OCI-M2 (cell line): ENCODE measurements around the gene DSG1.
"Not testable (repeated sequence)": the region's sequence is repeated elsewhere in the genome, so short reads cannot be mapped to it uniquely, and the experiment has no call there.

ENCODE experiments used
- DNase-seq: peaks from one replicate; lab custom pipeline; 2025; ENCODE audit not compliant: unreplicated experiment; lab: John Stamatoyannopoulos, UW

DSG1 gene

GRCh38 chr18:31343454-31343853 lies 25.5 kb downstream of the DSG1 start:
- DNase-seq: no peak

GRCh38 chr18:31353336-31353735 lies 35.4 kb downstream of the DSG1 start:
- DNase-seq: not testable (repeated sequence)

- DNase-seq: no peak
These were observed 37.0 kb downstream of the DSG1 start for GRCh38 chr18:31354990-31355389.

- no peak for DNase-seq
These were observed 38.1 kb downstream of the DSG1 start for GRCh38 chr18:31356025-31356424.

GRCh38 chr18:31364190-31364589 lies 46.2 kb downstream of the DSG1 start:
- DNase-seq: no peak

- DNase-seq: no peak
These were observed 51.5 kb downstream of the DSG1 start for GRCh38 chr18:31369478-31369877.

- no peak for DNase-seq
These were observed 54.0 kb downstream of the DSG1 start for GRCh38 chr18:31371989-31372388.

- no peak for DNase-seq
These were observed 55.7 kb downstream of the DSG1 start for GRCh38 chr18:31373641-31374040.

GRCh38 chr18:31376477-31376876 lies 58.5 kb downstream of the DSG1 start, which contains the start of gene DSG4:
DSG4 (plus strand) TSS chr18:31376777; CDS start chr18:31376912, 135 bp downstream.
- DNase-seq: no peak

GRCh38 chr18:31380912-31381311 lies 63.0 kb downstream of the DSG1 start:
- no peak for DNase-seq

- DNase-seq: no peak
These were observed 64.1 kb downstream of the DSG1 start for GRCh38 chr18:31382107-31382506.

- DNase-seq: no peak
These were observed 68.8 kb downstream of the DSG1 start for GRCh38 chr18:31386741-31387140.

GRCh38 chr18:31393286-31393685 lies 75.3 kb downstream of the DSG1 start:
- no peak for DNase-seq

- DNase-seq: no peak
These were observed 79.0 kb downstream of the DSG1 start for GRCh38 chr18:31396796-31397612.

GRCh38 chr18:31398191-31398590 lies 80.2 kb downstream of the DSG1 start:
- no peak for DNase-seq

GRCh38 chr18:31399306-31400032 lies 81.5 kb downstream of the DSG1 start:
- DNase-seq: no peak

GRCh38 chr18:31401156-31402025 lies 83.4 kb downstream of the DSG1 start:
- DNase-seq: no peak

- DNase-seq: no peak
These were observed 84.0 kb downstream of the DSG1 start for GRCh38 chr18:31402026-31402373.

- no peak for DNase-seq
These were observed 85.4 kb downstream of the DSG1 start for GRCh38 chr18:31403409-31403808.
